ENCODE measurements around the gene RYR1. TPM values are rescaled to one million over a fixed set of nuclear protein-coding genes. Genes with fewer than 3 reads are reported as not detected.

Gene RYR1
- total and polyA plus RNA-seq, 2 of the 8 experiments (the other 6 are each of a cell fraction or from before 2014, with no cell fraction given): 5.8 to 11.8 TPM

GRCh38 chr19:38389101-38389925 is 44.2 kb upstream of the RYR1 start:
- H3K79me2 ChIP-seq (ENCODE audit: control insufficient read depth in 1 of 2, insufficient read depth in 2 of 2, low read length in 2 of 2): peaks cover 0 to 7% of the 10 kb centered on the region in 2 experiments; a peak in 2 of 4 replicates
- H3K56ac ChIP-seq (replicated peaks; ENCODE audit: insufficient read length, low read depth, low read length): peak overlapping the region; percentile 97
- no peak for FAIRE-seq
- H3K9me3 ChIP-seq (ENCODE audit: insufficient read depth in 2 of 2, low read depth in 1 of 2, low read length in 1 of 2): no peaks in the 10 kb centered on the region
- H3K79me1 ChIP-seq (ENCODE audit: low read depth, low read length): peaks cover 4% of the 10 kb centered on the region; the same call in 1 of the 2 replicates
- H3K23ac ChIP-seq (ENCODE audit: insufficient read length): no peak overlapping the region
- 0 out of 2 replicates have a peak overlapping the region, but pooled peaks have one; percentile 39 for H2BK12ac ChIP-seq (ENCODE audit: low read depth, low read length)
- no peak overlapping the region for H2BK15ac ChIP-seq (ENCODE audit: low read length)
- H2AFZ ChIP-seq (ENCODE audit: low read length): peak overlapping the region; percentile 11; the same call in 1 of the 2 replicates
- ChIA-PET POLR2A (ENCODE audit: partially characterized antibody) (interaction anchor here (0.8 to 4.3 kb wide), 10 partner anchors 12 to 229 kb away, joined by 3 to 38 read pairs (median 3); partner anchors contain the start of genes FAM98C, PSMD8, RASGRP4 and SPINT2), CTCF (ENCODE audit: partially characterized antibody) (interaction anchor here (1.0 kb wide), 1 partner anchor 13 kb away, joined by 3 read pairs; the partner anchor contains the start of gene FAM98C)
- H3K27me3 ChIP-seq (replicated peaks in 1 of 4; ENCODE audit: control insufficient read depth in 3 of 4, extremely low read depth in 1 of 4, insufficient read depth in 3 of 4, low read length in 3 of 4): no peaks in the 10 kb centered on the region
- peak overlapping the region; percentile 93 to 98 (median 96) for H3K4me3 ChIP-seq (ENCODE audit: extremely low read depth in 1 of 4, insufficient read depth in 2 of 4, low read depth in 3 of 4, low read length in 4 of 4)
- peaks cover 12% of the 10 kb centered on the region for H3K23me2 ChIP-seq (ENCODE audit: low read depth, low read length)
- no peak overlapping the region for H2AK5ac ChIP-seq (ENCODE audit: low read depth, low read length)
- peak overlapping the region; percentile 74 for H3K27ac ChIP-seq (ENCODE audit: low read depth, low read length)
- H3K9ac ChIP-seq (replicated peaks in 1 of 4; ENCODE audit: extremely low read depth in 1 of 4, low read depth in 3 of 4, low read length in 3 of 4): peak overlapping the region; percentile 66 to 80 (median 74)
- peak overlapping the region; percentile 82 for H2BK120ac ChIP-seq (replicated peaks; ENCODE audit: low read depth, low read length)
- H3K36me3 ChIP-seq (ENCODE audit: control insufficient read depth in 2 of 4, insufficient read depth in 4 of 4, low read length in 3 of 4): peaks cover 2 to 14% (median 5%) of the 10 kb centered on the region in 4 experiments; a peak in 2 of 8 replicates
- H3K4me1 ChIP-seq (replicated peaks in 1 of 4; ENCODE audit: control insufficient read depth in 3 of 4, insufficient read depth in 4 of 4, low read length in 3 of 4): peaks cover 10 to 26% (median 14%) of the 10 kb centered on the region in 4 experiments
- peak overlapping the region; percentile 97 for H3K18ac ChIP-seq (ENCODE audit: extremely low read depth, low read length)
- DNase-seq (ENCODE audit: low read depth in 1 of 2, low spot score in 2 of 2): peak in 1 of 2 experiments; percentile 54
- peaks cover 0 to 8% of the 10 kb centered on the region in 2 experiments for H4K20me1 ChIP-seq (replicated peaks in 1 of 2; ENCODE audit: control insufficient read depth in 1 of 2, insufficient read depth in 2 of 2, low read length in 2 of 2)
- H4K91ac ChIP-seq (replicated peaks; ENCODE audit: insufficient read length, low read length): peak overlapping the region; percentile 92
- H2BK5ac ChIP-seq (ENCODE audit: low read depth, low read length): peak overlapping the region; percentile 86; the same call in 1 of the 2 replicates
- H3K4ac ChIP-seq (replicated peaks; ENCODE audit: insufficient read length, low read depth, low read length): peak overlapping the region; percentile 87
- H3K14ac ChIP-seq (ENCODE audit: insufficient read length): no peak overlapping the region
- H3K4me2 ChIP-seq (ENCODE audit: insufficient read depth in 1 of 2, low read depth in 2 of 2, low read length in 2 of 2): peak overlapping the region; percentile 86 to 92
- peak overlapping the region; percentile 91; the same call in 1 of the 2 replicates for H4K8ac ChIP-seq (ENCODE audit: extremely low read depth, insufficient read depth, low read length)
- peak overlapping the region; percentile 73 for H4K5ac ChIP-seq (ENCODE audit: insufficient read length, low read depth, low read length)
- H2BK20ac ChIP-seq (ENCODE audit: low read length): no peak overlapping the region
- 4% methylated on average over 23 of the region's 28 CpGs; no CpG with 5 or more reads in 1 of the 2 experiments for WGBS, 2 experiments (ENCODE audit: extremely low coverage in 1 of 2, insufficient coverage in 1 of 2, insufficient read length in 1 of 2, insufficient replicate concordance in 2 of 2, low coverage in 1 of 2, low lambda C conversion rate in 2 of 2, missing lambda C conversion rate in 1 of 2)
- TF ChIP-seq POLR2AphosphoS5 (IDR thresholded peaks at IDR 0.05; ENCODE audit: low read depth, low read length) (no peak), TEAD4 (IDR thresholded peaks at IDR 0.05; ENCODE audit: low read depth, low read length) (no peak), ATF3 (IDR thresholded peaks at IDR 0.05; ENCODE audit: insufficient read depth, low read depth, low read length) (peak; percentile 61), POU5F1 (IDR thresholded peaks at IDR 0.05; ENCODE audit: low read depth, low read length) (no peak), TAF7 (optimal IDR thresholded peaks at IDR 0.05; ENCODE audit: borderline replicate concordance, low read depth, low read length) (peak; percentile 37), SP1 (IDR thresholded peaks at IDR 0.05; ENCODE audit: low read depth, low read length) (peak; percentile 48; the same call in 1 of the 2 replicates), POLR2A (IDR thresholded peaks at IDR 0.05; ENCODE audit: control extremely low read depth in 1 of 2, low read depth in 2 of 2, low read length in 2 of 2) (peak in 1 of 2 experiments; percentile 47; a peak in 2 of 3 replicates), FOSL1 (IDR thresholded peaks at IDR 0.05; ENCODE audit: insufficient read depth, low read depth, low read length) (no peak)
- TF ChIP-seq, protein P1, sequence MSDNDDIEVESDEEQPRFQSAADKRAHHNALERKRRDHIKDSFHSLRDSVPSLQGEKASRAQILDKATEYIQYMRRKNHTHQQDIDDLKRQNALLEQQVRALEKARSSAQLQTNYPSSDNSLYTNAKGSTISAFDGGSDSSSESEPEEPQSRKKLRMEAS (IDR thresholded peaks at IDR 0.05): no peak; the same call in 1 of the 2 replicates
